SK-N-SH (cell line): ENCODE data around the gene C7orf25.

Source experiments
- CHD2 ChIP-seq: fragments of 150-350 bp; IDR thresholded peaks from 2 replicates; pipeline ENCODE4 v1.6.1; 2018; ENCODE audit warnings: low read length; ENCODE audit not compliant: partially characterized antibody
- FOXJ3 ChIP-seq: sonication (generic); formaldehyde crosslinking; IDR thresholded peaks from 2 replicates; pipeline ENCODE4 v1.5.1; 2020; ENCODE audit warnings: mild to moderate bottlenecking, missing genetic modification reagents
- TAF1 ChIP-seq: IDR thresholded peaks from 2 replicates; pipeline ENCODE4 v1.6.1; 2012; ENCODE audit warnings: low read depth, mild to moderate bottlenecking, low read length, moderate library complexity, borderline replicate concordance
- TF ChIP-seq, protein P1 (sequence below): fragments of 200-600 bp; sonication (generic); IDR thresholded peaks from 2 replicates; pipeline ENCODE4 v1.6.1; 2017; ENCODE audit warnings: antibody characterized with exemption, mild to moderate bottlenecking, moderate library complexity
- TF ChIP-seq, protein P2 (sequence below): IDR thresholded peaks from 2 replicates; pipeline ENCODE4 v1.6.1; 2012; ENCODE audit warnings: mild to moderate bottlenecking, low read depth, low read length, moderate library complexity

DNA sequence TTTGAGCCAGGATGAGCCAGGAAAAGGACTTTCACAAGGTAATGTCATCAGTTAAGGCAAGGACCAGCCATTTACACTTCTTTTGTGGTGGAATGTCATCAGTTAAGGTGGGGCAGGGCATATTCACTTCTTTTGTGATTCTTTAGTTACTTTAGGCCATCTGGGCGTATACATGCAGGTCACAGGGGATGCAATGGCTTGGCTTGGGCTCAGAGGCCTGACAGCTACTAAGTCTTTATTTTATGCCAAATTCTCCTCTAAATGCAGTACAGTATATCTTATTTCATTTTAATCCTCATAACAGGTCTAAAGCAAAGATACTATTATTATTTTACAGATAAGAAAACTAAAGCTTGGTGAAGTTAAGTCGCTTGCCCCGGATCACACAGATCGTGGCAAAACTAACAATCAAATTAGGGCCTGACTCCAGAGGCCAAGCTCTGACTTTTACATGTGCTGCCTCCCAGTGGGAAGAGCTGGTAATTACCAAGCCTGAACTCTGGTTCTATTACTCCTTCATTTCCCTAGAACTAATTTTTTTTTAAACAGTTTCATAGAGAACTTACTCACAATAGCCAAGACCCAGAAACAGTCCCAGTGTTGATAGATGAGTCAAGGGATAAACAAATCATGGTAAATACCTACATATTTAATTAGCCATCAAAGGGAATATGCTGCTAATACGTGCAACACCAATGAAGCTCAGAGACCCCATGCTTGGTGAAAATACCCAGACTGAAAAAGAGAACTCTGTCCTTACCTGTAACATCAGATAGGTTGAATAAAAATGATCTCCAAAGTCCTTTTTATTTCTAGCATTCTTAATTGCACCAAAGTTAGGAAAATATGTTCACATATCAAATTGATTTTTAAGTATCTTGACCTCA is 35.4 kb downstream of the C7orf25 start:
- TF ChIP-seq TAF1 (no peak), CHD2 (peak; percentile 24), FOXJ3 (CRISPR knock-in tag) (no peak)
- TF ChIP-seq, protein P1, sequence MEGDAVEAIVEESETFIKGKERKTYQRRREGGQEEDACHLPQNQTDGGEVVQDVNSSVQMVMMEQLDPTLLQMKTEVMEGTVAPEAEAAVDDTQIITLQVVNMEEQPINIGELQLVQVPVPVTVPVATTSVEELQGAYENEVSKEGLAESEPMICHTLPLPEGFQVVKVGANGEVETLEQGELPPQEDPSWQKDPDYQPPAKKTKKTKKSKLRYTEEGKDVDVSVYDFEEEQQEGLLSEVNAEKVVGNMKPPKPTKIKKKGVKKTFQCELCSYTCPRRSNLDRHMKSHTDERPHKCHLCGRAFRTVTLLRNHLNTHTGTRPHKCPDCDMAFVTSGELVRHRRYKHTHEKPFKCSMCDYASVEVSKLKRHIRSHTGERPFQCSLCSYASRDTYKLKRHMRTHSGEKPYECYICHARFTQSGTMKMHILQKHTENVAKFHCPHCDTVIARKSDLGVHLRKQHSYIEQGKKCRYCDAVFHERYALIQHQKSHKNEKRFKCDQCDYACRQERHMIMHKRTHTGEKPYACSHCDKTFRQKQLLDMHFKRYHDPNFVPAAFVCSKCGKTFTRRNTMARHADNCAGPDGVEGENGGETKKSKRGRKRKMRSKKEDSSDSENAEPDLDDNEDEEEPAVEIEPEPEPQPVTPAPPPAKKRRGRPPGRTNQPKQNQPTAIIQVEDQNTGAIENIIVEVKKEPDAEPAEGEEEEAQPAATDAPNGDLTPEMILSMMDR, result peak; percentile 94
- TF ChIP-seq, protein P2, sequence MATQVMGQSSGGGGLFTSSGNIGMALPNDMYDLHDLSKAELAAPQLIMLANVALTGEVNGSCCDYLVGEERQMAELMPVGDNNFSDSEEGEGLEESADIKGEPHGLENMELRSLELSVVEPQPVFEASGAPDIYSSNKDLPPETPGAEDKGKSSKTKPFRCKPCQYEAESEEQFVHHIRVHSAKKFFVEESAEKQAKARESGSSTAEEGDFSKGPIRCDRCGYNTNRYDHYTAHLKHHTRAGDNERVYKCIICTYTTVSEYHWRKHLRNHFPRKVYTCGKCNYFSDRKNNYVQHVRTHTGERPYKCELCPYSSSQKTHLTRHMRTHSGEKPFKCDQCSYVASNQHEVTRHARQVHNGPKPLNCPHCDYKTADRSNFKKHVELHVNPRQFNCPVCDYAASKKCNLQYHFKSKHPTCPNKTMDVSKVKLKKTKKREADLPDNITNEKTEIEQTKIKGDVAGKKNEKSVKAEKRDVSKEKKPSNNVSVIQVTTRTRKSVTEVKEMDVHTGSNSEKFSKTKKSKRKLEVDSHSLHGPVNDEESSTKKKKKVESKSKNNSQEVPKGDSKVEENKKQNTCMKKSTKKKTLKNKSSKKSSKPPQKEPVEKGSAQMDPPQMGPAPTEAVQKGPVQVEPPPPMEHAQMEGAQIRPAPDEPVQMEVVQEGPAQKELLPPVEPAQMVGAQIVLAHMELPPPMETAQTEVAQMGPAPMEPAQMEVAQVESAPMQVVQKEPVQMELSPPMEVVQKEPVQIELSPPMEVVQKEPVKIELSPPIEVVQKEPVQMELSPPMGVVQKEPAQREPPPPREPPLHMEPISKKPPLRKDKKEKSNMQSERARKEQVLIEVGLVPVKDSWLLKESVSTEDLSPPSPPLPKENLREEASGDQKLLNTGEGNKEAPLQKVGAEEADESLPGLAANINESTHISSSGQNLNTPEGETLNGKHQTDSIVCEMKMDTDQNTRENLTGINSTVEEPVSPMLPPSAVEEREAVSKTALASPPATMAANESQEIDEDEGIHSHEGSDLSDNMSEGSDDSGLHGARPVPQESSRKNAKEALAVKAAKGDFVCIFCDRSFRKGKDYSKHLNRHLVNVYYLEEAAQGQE, result no peak
